Thymus (tissue), 11 donors: ENCODE results near the gene CDK14. TPM values are rescaled to one million over a fixed set of nuclear protein-coding genes. Genes with fewer than 3 reads are reported as not detected.

Experiments used
- DNase-seq, 9 donors: peaks; one replicate each; pipeline ENCODE4 v3.0.0-alpha.2; 2013; ENCODE audit warnings: low spot score in 9 of 9, low read depth in 6 of 9, missing footprints in 1 of 9
- H3K27ac ChIP-seq, 2 donors: one replicate each; pipeline ENCODE4 v1.5.1; 2013; ENCODE audit warnings: control low read depth in 1 of 2, low read depth in 1 of 2, low read length in 1 of 2, mild to moderate bottlenecking in 1 of 2, moderate library complexity in 1 of 2
- H3K27me3 ChIP-seq, 2 donors: one replicate each; pipeline ENCODE4 v1.5.1; 2013; ENCODE audit warnings: low read length in 1 of 2; ENCODE audit not compliant: control insufficient read depth in 2 of 2, insufficient read depth in 1 of 2
- H3K36me3 ChIP-seq, 2 donors: one replicate each; pipeline ENCODE4 v1.5.1; 2013; ENCODE audit warnings: low read length in 1 of 2, mild to moderate bottlenecking in 1 of 2, moderate library complexity in 1 of 2; ENCODE audit not compliant: control insufficient read depth in 2 of 2, insufficient read depth in 2 of 2
- H3K4me1 ChIP-seq, 2 donors: one replicate each; pipeline ENCODE4 v1.5.1; 2013; ENCODE audit warnings: low read length in 2 of 2; ENCODE audit not compliant: control insufficient read depth in 2 of 2, insufficient read depth in 2 of 2
- H3K4me3 ChIP-seq, 2 donors: one replicate each; pipeline ENCODE4 v1.5.1; 2013; ENCODE audit warnings: low read length in 2 of 2, control low read depth in 1 of 2, mild to moderate bottlenecking in 1 of 2
- H3K9me3 ChIP-seq, 2 donors: one replicate each; pipeline ENCODE4 v1.5.1; 2013; ENCODE audit warnings: low read length in 1 of 2, mild to moderate bottlenecking in 1 of 2; ENCODE audit not compliant: control insufficient read depth in 2 of 2, insufficient read depth in 1 of 2
- WGBS: extraction: QIAGEN DNeasy Blood & Tissue Kit; methylation state at CpG from one replicate; pipeline ENCODE4 v1.1.7; 2013; 5-methylcytosine and 5-hydroxymethylcytosine counted together
- polyA plus RNA-seq: library from polyadenylated mRNA; stranded (reverse); fragments of 200-250 nt; gene quantifications from one replicate; pipeline ENCODE4 v1.2.3, GENCODE V29; 2013
- total RNA-seq: library from RNA; stranded (reverse); fragments of 120-200 nt; gene quantifications from one replicate; pipeline ENCODE4 v1.2.4, GENCODE V29; 2013
- donor health status: healthy.

CDK14 gene
- total and polyA plus RNA-seq, 2 donors: 7.6 to 9.0 TPM

DNA sequence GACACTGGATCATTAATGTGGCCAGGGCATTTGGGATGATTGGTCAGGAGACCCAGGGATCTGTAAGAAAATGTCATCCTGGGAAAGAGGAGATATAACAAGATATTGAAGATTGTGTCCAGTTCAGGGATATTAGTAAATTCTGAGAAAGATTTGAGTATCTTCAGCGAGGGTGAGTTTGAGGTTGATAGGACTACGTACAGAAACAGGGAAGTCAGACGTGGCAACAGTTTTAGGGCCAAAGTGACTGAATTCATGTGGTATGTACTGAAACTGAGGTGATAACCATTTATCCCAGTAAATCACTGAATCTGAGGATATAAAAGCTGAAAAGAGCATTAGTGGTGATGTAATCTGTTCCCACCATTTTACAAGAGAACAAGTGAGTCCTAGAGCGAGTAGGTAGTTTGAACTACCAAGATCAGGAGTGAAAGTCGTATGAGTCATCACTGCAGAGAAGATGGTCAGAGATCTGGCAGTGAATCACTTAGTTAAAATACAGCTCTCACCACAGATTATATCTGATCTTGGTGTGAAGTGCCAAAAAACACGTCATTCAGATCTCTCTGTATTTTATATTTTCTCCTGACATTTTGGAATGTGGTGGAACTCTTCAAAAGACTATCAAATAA is 220.5 kb downstream of the CDK14 start:
- WGBS: 89% methylated on average over 6 of the region's 6 CpGs
- no peaks in the 10 kb centered on the region for H3K9me3 ChIP-seq
- no peak for DNase-seq
- H3K27ac ChIP-seq: no peak overlapping the region
- H3K27me3 ChIP-seq: no peaks in the 10 kb centered on the region
- H3K4me3 ChIP-seq: no peak overlapping the region
- no peaks in the 10 kb centered on the region for H3K36me3 ChIP-seq
- H3K4me1 ChIP-seq: no peaks in the 10 kb centered on the region

DNA sequence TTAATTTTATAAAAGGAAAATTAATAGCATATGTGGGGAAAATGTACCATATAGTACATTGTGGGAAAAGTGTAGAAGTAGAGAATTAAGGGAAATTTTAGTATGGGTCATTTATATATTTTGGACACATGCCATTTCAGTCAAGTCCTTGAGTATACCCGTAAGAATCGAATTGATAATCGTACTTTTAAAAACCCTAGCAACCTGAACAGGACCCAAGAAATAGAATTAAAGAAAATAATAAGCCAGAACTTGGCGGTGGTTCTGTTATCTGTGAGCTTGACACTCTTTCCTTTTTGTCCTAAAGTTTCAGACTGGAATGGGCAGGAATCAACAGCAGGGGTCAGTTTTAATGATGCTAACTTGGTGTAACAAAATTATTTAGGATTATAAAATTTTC is 221.0 kb downstream of the CDK14 start:
- no peaks in the 10 kb centered on the region for H3K27me3 ChIP-seq
- no peak overlapping the region for H3K4me3 ChIP-seq
- no peaks in the 10 kb centered on the region for H3K4me1 ChIP-seq
- no peak overlapping the region for H3K27ac ChIP-seq
- DNase-seq: no peak
- H3K36me3 ChIP-seq: no peaks in the 10 kb centered on the region
- whole genome bisulfite sequencing: 95% methylated on average over 4 of the region's 4 CpGs
- H3K9me3 ChIP-seq: no peaks in the 10 kb centered on the region

DNA sequence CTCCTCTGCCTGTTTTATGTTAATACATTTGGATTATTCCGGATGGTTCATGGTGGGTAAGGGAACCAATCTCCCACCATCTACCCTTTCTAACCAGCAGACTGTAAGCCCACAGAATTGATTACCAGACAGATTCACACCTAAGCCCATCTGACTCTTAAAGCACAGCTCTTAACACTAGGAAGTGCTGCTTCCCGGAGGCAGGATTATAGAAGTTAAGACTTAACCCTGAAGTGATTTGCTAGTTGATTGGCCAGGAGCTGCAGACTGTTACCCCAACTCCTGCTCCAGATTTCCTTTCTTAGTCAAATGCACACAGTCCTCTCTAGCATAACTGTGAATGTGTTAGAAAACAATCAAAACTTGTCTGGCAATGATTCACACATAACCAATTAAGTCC is 221.7 kb downstream of the CDK14 start:
- Histone ChIP-seq H3K36me3 (no peaks in the 10 kb centered on the region), H3K4me1 (no peaks in the 10 kb centered on the region), H3K9me3 (no peaks in the 10 kb centered on the region), H3K27me3 (no peaks in the 10 kb centered on the region), H3K27ac (no peak overlapping the region), H3K4me3 (no peak overlapping the region)
- WGBS: 61% methylated on average over 2 of the region's 2 CpGs
- DNase-seq: no peak

DNA sequence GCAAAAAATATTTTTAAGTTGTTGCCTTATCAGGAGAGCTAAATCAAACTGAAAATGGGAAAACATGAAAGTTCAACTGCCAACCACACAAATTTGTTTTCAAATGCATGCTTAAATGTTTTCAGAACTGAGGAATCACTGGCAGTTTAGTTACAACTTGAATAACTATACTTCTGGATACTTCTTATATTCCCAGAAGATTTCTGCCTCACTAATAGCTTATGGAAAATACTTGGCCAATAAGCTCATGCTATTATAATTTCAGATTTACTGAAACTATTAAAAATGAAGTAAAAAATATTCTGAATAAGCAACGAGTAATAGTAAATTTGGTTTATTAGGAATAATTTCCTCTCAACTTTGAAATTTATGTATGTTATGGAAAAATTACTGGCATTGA is 222.2 kb downstream of the CDK14 start:
- H3K4me1 ChIP-seq: no peaks in the 10 kb centered on the region
- no peak for DNase-seq
- H3K27me3 ChIP-seq: no peaks in the 10 kb centered on the region
- H3K4me3 ChIP-seq: no peak overlapping the region
- H3K9me3 ChIP-seq: no peaks in the 10 kb centered on the region
- H3K27ac ChIP-seq: no peak overlapping the region
- no peaks in the 10 kb centered on the region for H3K36me3 ChIP-seq
- WGBS: 94% methylated on average over 1 of the region's 1 CpG

DNA sequence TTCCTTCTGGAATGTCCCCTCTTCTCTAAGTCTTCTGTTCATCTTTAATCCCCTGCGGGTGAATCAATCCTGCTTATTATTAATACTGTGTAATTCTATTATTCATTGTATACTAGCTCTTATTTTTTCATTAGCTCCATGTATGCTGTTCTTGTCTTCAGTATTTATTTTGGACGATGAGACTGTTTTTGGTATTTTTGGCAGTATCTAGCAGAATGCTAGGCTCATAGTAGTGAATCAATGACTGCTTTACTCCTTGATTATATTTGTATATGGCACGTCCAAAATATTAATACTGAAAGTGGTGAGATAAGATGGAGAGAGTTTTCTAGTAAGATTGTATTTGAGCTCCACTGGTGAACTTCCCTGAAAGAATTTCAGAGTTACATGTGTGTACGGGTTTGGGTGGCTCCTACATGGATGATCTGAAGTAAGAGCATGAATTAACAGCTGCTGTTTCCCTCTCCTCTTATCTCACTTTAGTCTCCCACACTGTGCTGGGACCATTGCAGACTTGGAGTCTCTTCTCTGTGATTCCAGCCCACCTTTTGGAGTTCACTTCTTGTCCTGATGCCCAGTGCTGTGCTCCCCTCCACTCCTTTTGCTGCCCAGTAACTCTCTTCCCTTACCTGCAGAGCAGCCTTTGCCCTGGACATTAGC is 226.0 kb downstream of the CDK14 start:
- no peak overlapping the region for H3K4me3 ChIP-seq
- H3K27ac ChIP-seq: no peak overlapping the region
- H3K9me3 ChIP-seq: no peaks in the 10 kb centered on the region
- H3K36me3 ChIP-seq: no peaks in the 10 kb centered on the region
- no peak for DNase-seq
- 91% methylated on average over 4 of the region's 4 CpGs for WGBS
- no peaks in the 10 kb centered on the region for H3K27me3 ChIP-seq
- H3K4me1 ChIP-seq: no peaks in the 10 kb centered on the region

DNA sequence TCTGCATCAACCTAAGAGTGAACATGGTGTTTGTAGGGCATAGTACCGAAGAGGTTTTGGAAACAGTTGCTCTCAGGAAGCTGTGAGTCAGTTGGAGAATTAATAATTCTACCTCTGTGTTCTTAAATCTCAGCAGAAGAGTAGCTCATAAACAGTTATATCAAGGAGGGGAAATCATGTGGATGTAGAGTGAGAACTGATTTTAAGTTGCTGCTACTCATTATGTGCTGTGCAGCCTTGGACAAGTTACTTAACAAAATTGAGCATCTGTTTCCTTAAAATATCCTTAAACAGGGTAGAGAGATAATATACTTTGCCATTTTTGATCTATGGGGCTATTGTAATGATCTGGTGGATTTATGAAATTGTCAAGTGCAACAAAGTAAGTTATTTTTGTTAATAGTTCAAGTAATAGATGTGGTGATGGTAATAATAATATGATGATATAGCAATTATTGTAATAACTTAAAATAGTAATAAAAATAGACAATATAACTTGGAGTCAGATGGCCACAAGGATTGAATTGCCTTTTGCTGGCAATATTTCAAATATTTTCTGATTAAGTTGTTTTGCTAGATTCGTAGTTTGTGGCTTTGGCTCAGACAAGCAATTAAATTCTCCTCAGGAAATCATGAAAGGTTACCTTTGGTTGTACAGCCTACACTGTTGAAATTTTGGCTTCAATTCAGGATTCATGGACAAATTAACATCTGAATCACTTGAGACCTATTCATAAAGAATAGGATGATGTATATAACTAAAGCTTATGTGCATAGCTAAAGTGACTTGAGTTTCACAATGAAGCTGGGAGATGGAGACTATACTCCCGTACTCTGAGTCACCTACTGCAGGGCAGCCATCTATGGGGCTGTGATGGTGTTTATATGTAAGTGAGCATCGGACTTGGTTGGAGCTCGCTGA is 228.5 kb downstream of the CDK14 start:
- WGBS: 83% methylated on average over 5 of the region's 5 CpGs
- Histone ChIP-seq H3K27me3 (no peaks in the 10 kb centered on the region), H3K4me3 (no peak overlapping the region), H3K36me3 (no peaks in the 10 kb centered on the region), H3K27ac (no peak overlapping the region), H3K4me1 (no peaks in the 10 kb centered on the region), H3K9me3 (peaks cover 0 to under 1% of the 10 kb centered on the region in 2 donors)
- no peak for DNase-seq

DNA sequence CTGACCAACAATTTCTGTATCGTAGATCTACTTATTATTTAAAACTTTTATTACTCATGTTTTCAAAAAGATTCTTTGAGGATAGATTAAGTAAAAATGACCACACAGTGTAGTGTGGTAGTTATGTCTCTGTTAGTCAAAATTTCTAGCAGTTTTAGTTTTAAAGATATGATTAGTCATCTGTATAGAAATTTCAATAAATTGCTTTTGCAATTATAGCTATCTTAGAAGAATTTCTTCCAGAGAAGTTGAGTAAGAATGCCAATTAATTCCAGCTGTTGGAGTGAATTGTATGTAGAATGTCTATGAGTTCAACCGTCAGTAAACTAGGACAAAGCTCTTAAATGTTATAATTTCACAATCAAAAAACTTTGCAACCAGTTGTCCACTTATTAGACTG is 229.7 kb downstream of the CDK14 start:
- H3K36me3 ChIP-seq: no peaks in the 10 kb centered on the region
- H3K27me3 ChIP-seq: no peaks in the 10 kb centered on the region
- DNase-seq: no peak
- H3K27ac ChIP-seq: no peak overlapping the region
- 69% methylated on average over 2 of the region's 2 CpGs for whole genome bisulfite sequencing
- peaks cover 0 to 8% of the 10 kb centered on the region in 2 donors for H3K9me3 ChIP-seq
- no peak overlapping the region for H3K4me3 ChIP-seq
- no peaks in the 10 kb centered on the region for H3K4me1 ChIP-seq

DNA sequence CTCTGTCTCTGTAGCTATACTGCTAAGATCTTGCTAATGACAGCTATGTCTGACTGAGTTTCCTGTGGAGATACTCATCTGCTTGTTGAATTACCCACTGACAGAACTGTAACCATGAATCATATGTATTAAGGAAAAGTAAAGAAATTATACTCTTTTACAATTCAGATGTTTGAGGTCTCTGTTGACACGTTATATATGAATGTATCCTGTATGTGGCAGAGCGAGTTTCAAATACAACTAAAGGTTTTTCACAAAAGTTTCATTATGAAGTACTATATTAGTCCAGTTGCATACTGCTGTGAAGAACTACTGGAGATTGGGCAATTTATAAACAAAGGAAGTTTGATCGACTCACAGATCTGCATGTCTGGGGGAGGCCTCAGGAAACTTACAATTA is 232.5 kb downstream of the CDK14 start:
- Histone ChIP-seq H3K4me3 (no peak overlapping the region), H3K27me3 (no peaks in the 10 kb centered on the region), H3K27ac (no peak overlapping the region), H3K36me3 (no peaks in the 10 kb centered on the region), H3K9me3 (peaks cover 0 to 8% of the 10 kb centered on the region in 2 donors), H3K4me1 (no peaks in the 10 kb centered on the region)
- DNase-seq: no peak
- WGBS: 93% methylated on average over 3 of the region's 3 CpGs

DNA sequence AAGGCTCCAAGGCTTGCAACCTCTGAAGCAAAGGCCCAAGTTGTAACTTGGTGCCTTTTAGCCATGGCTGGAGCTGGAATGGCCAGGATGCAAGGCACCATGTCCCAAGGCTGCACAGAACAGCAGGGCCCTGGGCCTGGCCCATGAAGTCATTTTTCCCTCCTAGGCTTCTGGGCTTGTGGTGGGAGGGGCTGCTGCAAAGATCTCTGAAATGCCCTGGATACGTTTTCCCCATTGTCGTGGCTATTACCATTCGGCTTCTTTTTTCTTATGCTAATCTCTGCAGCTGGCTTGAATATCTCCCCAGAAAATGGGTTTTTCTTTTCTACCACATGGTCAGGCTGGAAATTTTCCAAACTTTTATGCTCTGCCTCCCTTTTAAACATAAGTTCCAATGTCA is 234.2 kb downstream of the CDK14 start:
- no peak overlapping the region for H3K4me3 ChIP-seq
- no peaks in the 10 kb centered on the region for H3K27me3 ChIP-seq
- WGBS: 96% methylated on average over 3 of the region's 3 CpGs
- H3K36me3 ChIP-seq: no peaks in the 10 kb centered on the region
- no peaks in the 10 kb centered on the region for H3K4me1 ChIP-seq
- DNase-seq: no peak
- H3K9me3 ChIP-seq: peaks cover 0 to 8% of the 10 kb centered on the region in 2 donors
- H3K27ac ChIP-seq: no peak overlapping the region
